ENCODE data around the gene DISP3. TPM values are rescaled to one million over a fixed set of nuclear protein-coding genes. Genes with fewer than 3 reads are reported as not detected.

DISP3 gene
- total and polyA plus RNA-seq, 9 of the 15 experiments (the other 6 are each of a cell fraction or from before 2014, with no cell fraction given) = 0.03 to 0.19 (median 0.15) TPM; not detected in 5

- TF ChIP-seq, protein P1, sequence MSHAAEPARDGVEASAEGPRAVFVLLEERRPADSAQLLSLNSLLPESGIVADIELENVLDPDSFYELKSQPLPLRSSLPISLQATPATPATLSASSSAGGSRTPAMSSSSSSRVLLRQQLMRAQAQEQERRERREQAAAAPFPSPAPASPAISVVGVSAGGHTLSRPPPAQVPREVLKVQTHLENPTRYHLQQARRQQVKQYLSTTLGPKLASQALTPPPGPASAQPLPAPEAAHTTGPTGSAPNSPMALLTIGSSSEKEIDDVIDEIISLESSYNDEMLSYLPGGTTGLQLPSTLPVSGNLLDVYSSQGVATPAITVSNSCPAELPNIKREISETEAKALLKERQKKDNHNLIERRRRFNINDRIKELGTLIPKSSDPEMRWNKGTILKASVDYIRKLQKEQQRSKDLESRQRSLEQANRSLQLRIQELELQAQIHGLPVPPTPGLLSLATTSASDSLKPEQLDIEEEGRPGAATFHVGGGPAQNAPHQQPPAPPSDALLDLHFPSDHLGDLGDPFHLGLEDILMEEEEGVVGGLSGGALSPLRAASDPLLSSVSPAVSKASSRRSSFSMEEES (CRISPR knock-in tag; IDR thresholded peaks at IDR 0.05) = no peak
- no peak for TF ChIP-seq HNRNPL (IDR thresholded peaks at IDR 0.05; ENCODE audit: low read depth, low read length)
- no peak for TF ChIP-seq EHMT2 (IDR thresholded peaks at IDR 0.05)
- TF ChIP-seq SIX5 (IDR thresholded peaks at IDR 0.05; ENCODE audit: borderline replicate concordance in 1 of 2, insufficient read depth in 1 of 2, low read depth in 1 of 2, low read length in 2 of 2) = no peak
- no peak for TF ChIP-seq MED1 (CRISPR knock-in tag; IDR thresholded peaks at IDR 0.05; ENCODE audit: borderline replicate concordance)
- TF ChIP-seq TGIF2 (CRISPR knock-in tag; IDR thresholded peaks at IDR 0.05) = no peak
- peaks cover 24% of the 10 kb centered on the region for H4K20me1 ChIP-seq (replicated peaks; ENCODE audit: control insufficient read depth, insufficient read depth, low read length)
- 5% methylated on average over 10 of the region's 10 CpGs for WGBS (ENCODE audit: insufficient coverage, low coverage, missing lambda C conversion rate)
- no peak overlapping the region; a peak in 1 of 4 replicates for H3K9ac ChIP-seq (ENCODE audit: insufficient read depth in 1 of 2, low read depth in 2 of 2, low read length in 2 of 2)
- no peaks in the 10 kb centered on the region for H3K9me1 ChIP-seq (ENCODE audit: control insufficient read depth, insufficient read depth, low read length)
- DNase-seq (ENCODE audit: extremely low read depth in 1 of 4, low spot score in 3 of 4) = no peak
- H3K9me3 ChIP-seq (replicated peaks; ENCODE audit: control insufficient read depth, insufficient read depth, low read depth, low read length) = no peaks in the 10 kb centered on the region
- no peak overlapping the region for H3K27ac ChIP-seq (ENCODE audit: extremely low read depth, low read depth, low read length)
- peaks cover 0 to 16% of the 10 kb centered on the region in 2 experiments; a peak in 2 of 5 replicates for H3K4me1 ChIP-seq (replicated peaks in 1 of 2; ENCODE audit: control insufficient read depth in 2 of 2, insufficient read depth in 2 of 2, low read length in 2 of 2)
- no TSS peak for BruUV-seq (replicated peaks)
- no peak overlapping the region for H2AFZ ChIP-seq (ENCODE audit: low read depth, low read length)
- no peak overlapping the region for H3K4me3 ChIP-seq
- ChIA-PET CTCF (ENCODE audit: low intra/inter-chr PET ratio) (no interaction called here), POLR2A (interaction anchor here (0.5 to 0.9 kb wide), 4 partner anchors 8 to 227 kb away, joined by 3 read pairs; no protein-coding TSS in a partner anchor)
- no peak for ATAC-seq
- H3K4me2 ChIP-seq (ENCODE audit: insufficient read depth, low read length) = no peak overlapping the region
- FAIRE-seq = no peak
- H3K27me3 ChIP-seq (ENCODE audit: control insufficient read depth in 2 of 2, insufficient read depth in 2 of 2, low read length in 2 of 2) = peaks cover 11 to 75% of the 10 kb centered on the region in 2 experiments; a peak in 4 of 5 replicates
- intact Hi-C loops (cut with micrococcal nuclease) = no loop called here
- no peaks in the 10 kb centered on the region for H3K79me2 ChIP-seq (ENCODE audit: control insufficient read depth, insufficient read depth, low read length)
- in situ Hi-C loops (cut with MboI) = no loop called here
- H3K36me3 ChIP-seq (ENCODE audit: control insufficient read depth, insufficient read depth, low read length) = no peaks in the 10 kb centered on the region
Observed at GRCh38 chr1:11529330-11529729, 50.4 kb downstream of the DISP3 start.
